GM23248 (cell line): Measurements from ENCODE around the gene FOXB2. TPM values are rescaled to one million over a fixed set of nuclear protein-coding genes. Genes with fewer than 3 reads are reported as not detected.
A peak's percentile ranks its signal among the peaks of the same experiment; 100 is the strongest.

ENCODE experiments used
- DNase-seq: peaks from one replicate; pipeline ENCODE4 v3.0.0-alpha.2; 2015
- H2AFZ ChIP-seq: fragments of 200-600 bp; sonication (generic); 2 replicates; pipeline ENCODE4 v1.6.1; 2016; ENCODE audit warnings: antibody characterized with exemption
- H3F3A ChIP-seq: fragments of 200-600 bp; sonication (generic); 2 replicates; pipeline ENCODE4 v1.6.1; 2016; ENCODE audit warnings: mild to moderate bottlenecking, antibody characterized with exemption, mixed run types; ENCODE audit not compliant: insufficient read depth
- H3K27ac ChIP-seq: fragments of 200-600 bp; sonication (generic); 2 replicates; pipeline ENCODE4 v1.5.1; 2016; ENCODE audit warnings: mild to moderate bottlenecking
- H3K27me3 ChIP-seq: fragments of 200-600 bp; sonication (generic); replicated peaks from 2 replicates; pipeline ENCODE4 v1.6.1; 2016; ENCODE audit warnings: mild to moderate bottlenecking; ENCODE audit not compliant: insufficient read depth
- H3K36me3 ChIP-seq: fragments of 200-600 bp; sonication (generic); 2 replicates; pipeline ENCODE4 v1.6.1; 2016; ENCODE audit warnings: low read depth, mild to moderate bottlenecking
- H3K4me1 ChIP-seq: fragments of 200-600 bp; sonication (generic); 2 replicates; pipeline ENCODE4 v1.6.1; 2016; ENCODE audit warnings: mild to moderate bottlenecking; ENCODE audit not compliant: insufficient read depth
- H3K4me2 ChIP-seq: fragments of 200-600 bp; sonication (generic); one replicate; pipeline ENCODE4 v1.6.1; 2016; ENCODE audit warnings: mild to moderate bottlenecking; ENCODE audit not compliant: unreplicated experiment
- H3K4me3 ChIP-seq: fragments of 200-600 bp; sonication (generic); 2 replicates; pipeline ENCODE4 v1.5.1; 2016; ENCODE audit warnings: mild to moderate bottlenecking
- H3K79me2 ChIP-seq: fragments of 200-600 bp; sonication (generic); 2 replicates; pipeline ENCODE4 v1.6.1; 2016; ENCODE audit warnings: mild to moderate bottlenecking; ENCODE audit not compliant: insufficient read depth
- H3K9ac ChIP-seq: fragments of 200-600 bp; sonication (generic); 2 replicates; pipeline ENCODE4 v1.6.1; 2016; ENCODE audit warnings: mild to moderate bottlenecking
- H3K9me2 ChIP-seq: fragments of 200-600 bp; sonication (generic); 2 replicates; pipeline ENCODE4 v1.6.1; 2016; ENCODE audit warnings: mixed run types, mild to moderate bottlenecking, moderate library complexity; ENCODE audit not compliant: insufficient read depth
- H3K9me3 ChIP-seq: fragments of 200-600 bp; sonication (generic); one replicate; pipeline ENCODE4 v1.6.1; 2017; ENCODE audit warnings: low read depth
- H4K20me1 ChIP-seq: fragments of 200-600 bp; sonication (generic); 2 replicates; pipeline ENCODE4 v1.6.0; 2016; ENCODE audit not compliant: insufficient read depth
- EZH2 ChIP-seq: fragments of 200-600 bp; sonication (generic); IDR thresholded peaks from 2 replicates; pipeline ENCODE4 v1.6.1; 2018; ENCODE audit warnings: antibody characterized with exemption, mild to moderate bottlenecking; ENCODE audit not compliant: insufficient read depth, poor library complexity, severe bottlenecking
- EZH2phosphoT487 ChIP-seq: fragments of 200-600 bp; sonication (generic); IDR thresholded peaks from 2 replicates; pipeline ENCODE4 v1.6.1; 2018; ENCODE audit warnings: antibody characterized with exemption, moderate library complexity, mild to moderate bottlenecking, low read depth; ENCODE audit not compliant: insufficient read depth
- WGBS, 2 experiments: methylation state at CpG; one replicate each; pipeline ENCODE4 v1.1.6; 2015 to 2017; ENCODE audit warnings: low lambda C conversion rate in 2 of 2, low coverage in 1 of 2; ENCODE audit errors: missing lambda C conversion rate in 2 of 2; 5-methylcytosine and 5-hydroxymethylcytosine counted together
- in situ Hi-C: fragments of 300-500 bp; cut with MboI; formaldehyde crosslinking; loops from 2 replicates; pipeline ENCODE4 v1.15.0; 2020
- polyA plus RNA-seq: library from polyadenylated mRNA; unstranded; fragments of >200 nt; fragmentation: Nextera tagmentation; extraction: Ambion mirVana; gene quantifications from 2 replicates; pipeline ENCODE4 v1.2.1, GENCODE V29; 2016
- total RNA-seq: library from RNA; depleted of rRNA; stranded (reverse); fragments of >200 nt; shearing (Covaris generic); gene quantifications from 2 replicates; pipeline ENCODE4 v1.2.3, GENCODE V29; 2014

Gene FOXB2
- total and polyA plus RNA-seq, 2 experiments from 2014 or later = not detected

DNA sequence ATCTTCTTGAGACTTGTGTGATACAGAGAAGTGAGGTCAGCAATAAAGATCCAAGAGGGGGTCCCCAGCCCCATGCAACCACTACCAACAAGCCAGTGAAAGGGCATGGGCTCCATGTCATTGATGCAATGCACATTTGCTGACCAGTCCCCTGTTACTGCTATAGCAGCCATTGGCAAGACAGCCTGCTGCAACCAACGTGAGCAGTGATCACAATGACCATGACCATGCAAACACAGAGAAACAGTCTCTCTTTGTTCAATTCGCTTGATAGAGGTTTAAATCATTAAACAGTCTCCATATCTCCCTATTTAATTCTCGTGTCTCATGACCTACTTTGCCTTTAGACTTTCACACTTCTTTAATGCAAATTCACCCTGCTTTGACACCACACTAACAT, 30.0 kb upstream of the FOXB2 start:
- Histone ChIP-seq H3K36me3 (no peaks in the 10 kb centered on the region), H3K9ac (no peak overlapping the region), H4K20me1 (no peaks in the 10 kb centered on the region), H3K4me3 (no peak overlapping the region), H3K27me3 (peaks cover 12% of the 10 kb centered on the region; the same call in 1 of the 2 replicates), H3K9me2 (no peaks in the 10 kb centered on the region), H3K4me1 (no peaks in the 10 kb centered on the region), H3K79me2 (no peaks in the 10 kb centered on the region), H2AFZ (no peak overlapping the region), H3K27ac (no peak overlapping the region), H3K4me2 (no peak overlapping the region), H3K9me3 (no peaks in the 10 kb centered on the region), H3F3A (no peaks in the 10 kb centered on the region)
- TF ChIP-seq EZH2 (no peak), EZH2phosphoT487 (no peak)
- WGBS, 2 experiments = 22 to 32% methylated on average over 3 of the region's 3 CpGs
- DNase-seq = no peak
- in situ Hi-C loops = loop anchor here (25.0 kb wide), 1 partner anchor 202 kb away; no protein-coding TSS in a partner anchor

DNA sequence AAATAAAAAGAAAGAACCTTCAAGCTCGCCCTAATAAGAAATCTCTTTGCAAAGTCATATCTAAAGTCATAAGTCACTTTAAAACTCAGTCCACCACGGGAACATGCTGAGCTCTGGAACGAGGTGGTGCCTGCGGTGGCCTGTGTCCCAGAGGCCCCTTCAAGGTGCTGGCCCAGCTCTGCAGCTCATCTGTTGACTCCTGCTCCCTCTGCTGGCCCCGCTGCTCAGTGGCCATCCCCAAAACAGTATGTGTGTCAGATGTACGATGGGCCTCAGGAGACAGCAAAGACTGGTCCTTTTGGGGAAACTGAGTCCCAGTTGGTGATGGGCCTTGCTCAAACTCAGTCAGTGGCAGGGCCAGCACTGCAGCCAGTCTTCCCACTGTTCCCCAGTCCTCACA, 22.8 kb upstream of the FOXB2 start:
- no peaks in the 10 kb centered on the region for H3F3A ChIP-seq
- H3K4me3 ChIP-seq = no peak overlapping the region
- in situ Hi-C loops = loop anchor here (25.0 kb wide), 1 partner anchor 209 kb away; no protein-coding TSS in a partner anchor
- no peaks in the 10 kb centered on the region for H3K36me3 ChIP-seq
- H3K4me1 ChIP-seq = no peaks in the 10 kb centered on the region
- H3K9ac ChIP-seq = no peak overlapping the region
- H3K9me2 ChIP-seq = no peaks in the 10 kb centered on the region
- no peak overlapping the region for H3K4me2 ChIP-seq
- no peaks in the 10 kb centered on the region for H3K79me2 ChIP-seq
- no peaks in the 10 kb centered on the region for H4K20me1 ChIP-seq
- no peak overlapping the region for H2AFZ ChIP-seq
- no peak overlapping the region for H3K27ac ChIP-seq
- WGBS, 2 experiments = 13 to 16% methylated on average over 6 of the region's 6 CpGs
- H3K9me3 ChIP-seq = no peaks in the 10 kb centered on the region
- no peak for TF ChIP-seq EZH2phosphoT487
- TF ChIP-seq EZH2 = no peak
- DNase-seq = peak; percentile 61
- H3K27me3 ChIP-seq = peaks cover 1% of the 10 kb centered on the region; the same call in 1 of the 2 replicates

DNA sequence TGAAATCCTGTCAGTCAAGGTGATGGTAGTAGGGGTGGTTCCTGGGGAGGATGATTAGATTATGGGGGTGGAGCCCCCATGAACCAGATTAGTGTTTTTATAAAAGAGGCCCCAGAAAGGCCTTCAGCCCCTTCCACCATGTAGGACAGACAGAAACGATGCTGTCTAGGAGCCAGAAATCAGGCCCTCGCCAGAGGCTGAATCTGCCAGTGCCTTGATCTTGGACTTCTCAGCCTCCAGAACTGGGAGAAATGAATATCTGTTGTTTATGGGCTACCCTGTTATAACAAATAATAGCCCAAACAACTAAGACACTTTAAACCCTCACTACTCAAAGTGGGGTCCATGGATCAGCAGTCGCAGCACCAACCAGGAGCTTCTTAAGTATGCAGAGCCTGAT, 20.2 kb upstream of the FOXB2 start:
- H3K9me3 ChIP-seq = no peaks in the 10 kb centered on the region
- H3K4me1 ChIP-seq = no peaks in the 10 kb centered on the region
- no peak overlapping the region for H2AFZ ChIP-seq
- H3K4me3 ChIP-seq = no peak overlapping the region
- no peak for TF ChIP-seq EZH2phosphoT487
- no peak for TF ChIP-seq EZH2
- WGBS, 2 experiments = 82 to 84% methylated on average over 3 of the region's 3 CpGs
- no peaks in the 10 kb centered on the region for H3K9me2 ChIP-seq
- H3F3A ChIP-seq = no peaks in the 10 kb centered on the region
- no peaks in the 10 kb centered on the region for H4K20me1 ChIP-seq
- DNase-seq = no peak
- in situ Hi-C loops = loop anchor here (25.0 kb wide), 1 partner anchor 212 kb away; no protein-coding TSS in a partner anchor
- no peak overlapping the region for H3K27ac ChIP-seq
- H3K9ac ChIP-seq = no peak overlapping the region
- H3K4me2 ChIP-seq = no peak overlapping the region
- H3K36me3 ChIP-seq = no peaks in the 10 kb centered on the region
- H3K79me2 ChIP-seq = no peaks in the 10 kb centered on the region
- peaks cover 11% of the 10 kb centered on the region; the same call in 1 of the 2 replicates for H3K27me3 ChIP-seq

DNA sequence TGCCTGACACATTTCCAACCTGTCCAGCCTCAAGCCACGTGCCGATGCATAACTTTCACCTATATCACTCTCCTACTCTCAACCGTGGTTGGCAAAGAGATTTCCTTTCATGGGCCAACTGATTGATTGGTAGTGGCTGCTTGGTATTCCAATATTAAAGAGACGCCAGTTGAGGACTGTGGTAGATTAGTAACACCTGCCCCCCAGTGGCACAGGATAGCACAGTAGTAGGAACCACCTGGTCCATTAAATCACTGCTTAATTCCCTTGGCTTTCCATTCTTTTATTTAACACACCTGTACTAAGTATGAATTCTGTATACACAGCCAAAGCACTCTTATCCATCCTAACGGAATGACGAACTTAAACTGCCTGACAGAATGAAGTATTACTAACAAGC, 19.1 kb upstream of the FOXB2 start:
- Histone ChIP-seq H3K4me1 (no peaks in the 10 kb centered on the region), H3K36me3 (no peaks in the 10 kb centered on the region), H3K79me2 (no peaks in the 10 kb centered on the region), H3K9ac (no peak overlapping the region), H2AFZ (no peak overlapping the region), H3K4me3 (no peak overlapping the region), H3K9me2 (no peaks in the 10 kb centered on the region), H3K27me3 (peaks cover 11% of the 10 kb centered on the region; the same call in 1 of the 2 replicates), H3K9me3 (no peaks in the 10 kb centered on the region), H3K4me2 (no peak overlapping the region), H4K20me1 (no peaks in the 10 kb centered on the region), H3K27ac (no peak overlapping the region), H3F3A (no peaks in the 10 kb centered on the region)
- no peak for DNase-seq
- in situ Hi-C loops = no loop called here
- TF ChIP-seq EZH2 (no peak), EZH2phosphoT487 (no peak)
- 59 to 74% methylated on average over 6 of the region's 6 CpGs for WGBS, 2 experiments

- no peak for TF ChIP-seq EZH2
- TF ChIP-seq EZH2phosphoT487 = no peak
- Histone ChIP-seq H3K4me2 (no peak overlapping the region), H3F3A (no peaks in the 10 kb centered on the region), H3K4me1 (no peaks in the 10 kb centered on the region), H2AFZ (no peak overlapping the region), H3K79me2 (no peaks in the 10 kb centered on the region), H3K9me2 (no peaks in the 10 kb centered on the region), H3K27ac (no peak overlapping the region), H3K9me3 (no peaks in the 10 kb centered on the region), H3K4me3 (no peak overlapping the region), H3K27me3 (peaks cover 18% of the 10 kb centered on the region), H4K20me1 (no peaks in the 10 kb centered on the region), H3K9ac (no peak overlapping the region), H3K36me3 (no peaks in the 10 kb centered on the region)
- no peak for DNase-seq
- 58 to 59% methylated on average over 3 of the region's 3 CpGs for WGBS, 2 experiments
- in situ Hi-C loops = no loop called here
Observed at GRCh38 chr9:77003366-77003765, 16.1 kb upstream of the FOXB2 start.
